Cardiac fibroblast (primary cell): ENCODE measurements around the gene CFAP141.
"Not testable (repeated sequence)": the region's sequence is repeated elsewhere in the genome, so short reads cannot be mapped to it uniquely, and the experiment has no call there.

Experiments
- DNase-seq, 2 donors: peaks; one replicate each; pipeline versions ENCODE4 v3.0.0 to v3.0.0-alpha.2; 2010; ENCODE audit warnings: low read depth in 2 of 2
- H3K4me3 ChIP-seq, 2 donors: replicated peaks in 1 of 2; 1 replicate in 1 of 2; 2 replicates in 1 of 2; pipeline ENCODE4 v1.5.1; 2011; ENCODE audit warnings: low read depth in 2 of 2, low read length in 2 of 2, mild to moderate bottlenecking in 2 of 2, moderate library complexity in 1 of 2
- TF ChIP-seq, protein P1 (sequence below): IDR thresholded peaks from one replicate; pipeline ENCODE4 v1.5.1; 2011; ENCODE audit warnings: low read depth, mild to moderate bottlenecking, low read length, inconsistent platforms

CFAP141 gene

GRCh38 chr1:154237435-154237834, 31.3 kb upstream of the CFAP141 start:
- DNase-seq = no peak
- H3K4me3 ChIP-seq = no peak overlapping the region
- TF ChIP-seq, protein P1, sequence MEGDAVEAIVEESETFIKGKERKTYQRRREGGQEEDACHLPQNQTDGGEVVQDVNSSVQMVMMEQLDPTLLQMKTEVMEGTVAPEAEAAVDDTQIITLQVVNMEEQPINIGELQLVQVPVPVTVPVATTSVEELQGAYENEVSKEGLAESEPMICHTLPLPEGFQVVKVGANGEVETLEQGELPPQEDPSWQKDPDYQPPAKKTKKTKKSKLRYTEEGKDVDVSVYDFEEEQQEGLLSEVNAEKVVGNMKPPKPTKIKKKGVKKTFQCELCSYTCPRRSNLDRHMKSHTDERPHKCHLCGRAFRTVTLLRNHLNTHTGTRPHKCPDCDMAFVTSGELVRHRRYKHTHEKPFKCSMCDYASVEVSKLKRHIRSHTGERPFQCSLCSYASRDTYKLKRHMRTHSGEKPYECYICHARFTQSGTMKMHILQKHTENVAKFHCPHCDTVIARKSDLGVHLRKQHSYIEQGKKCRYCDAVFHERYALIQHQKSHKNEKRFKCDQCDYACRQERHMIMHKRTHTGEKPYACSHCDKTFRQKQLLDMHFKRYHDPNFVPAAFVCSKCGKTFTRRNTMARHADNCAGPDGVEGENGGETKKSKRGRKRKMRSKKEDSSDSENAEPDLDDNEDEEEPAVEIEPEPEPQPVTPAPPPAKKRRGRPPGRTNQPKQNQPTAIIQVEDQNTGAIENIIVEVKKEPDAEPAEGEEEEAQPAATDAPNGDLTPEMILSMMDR = no peak

GRCh38 chr1:154236855-154237254, 30.7 kb upstream of the CFAP141 start:
- TF ChIP-seq, protein P1 = no peak
- no peak overlapping the region for H3K4me3 ChIP-seq
- DNase-seq = no peak

DNA sequence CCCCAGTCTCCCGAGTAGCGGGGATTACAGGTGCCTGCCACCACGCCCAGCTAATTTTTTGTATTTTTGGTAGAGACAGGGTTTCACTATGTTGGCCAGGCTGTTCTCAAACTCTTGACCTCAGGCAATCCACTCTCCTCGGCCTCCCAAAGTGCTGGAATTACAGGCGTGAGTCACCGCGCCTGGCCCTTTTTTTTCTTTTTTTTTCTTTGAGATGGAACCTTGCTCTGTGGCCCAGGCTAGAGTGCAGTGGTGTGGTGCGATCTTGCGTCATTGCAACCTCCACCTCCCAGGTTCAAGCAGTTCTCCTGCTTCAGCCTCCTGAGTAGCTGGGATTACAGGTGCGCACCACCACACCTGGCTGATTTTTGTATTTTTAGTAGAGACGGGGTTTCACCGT, 27.0 kb upstream of the CFAP141 start:
- not testable (repeated sequence) for DNase-seq, H3K4me3 ChIP-seq

- not testable (repeated sequence) for H3K4me3 ChIP-seq, DNase-seq
Observed at GRCh38 chr1:154231112-154231511, 25.0 kb upstream of the CFAP141 start.

DNA sequence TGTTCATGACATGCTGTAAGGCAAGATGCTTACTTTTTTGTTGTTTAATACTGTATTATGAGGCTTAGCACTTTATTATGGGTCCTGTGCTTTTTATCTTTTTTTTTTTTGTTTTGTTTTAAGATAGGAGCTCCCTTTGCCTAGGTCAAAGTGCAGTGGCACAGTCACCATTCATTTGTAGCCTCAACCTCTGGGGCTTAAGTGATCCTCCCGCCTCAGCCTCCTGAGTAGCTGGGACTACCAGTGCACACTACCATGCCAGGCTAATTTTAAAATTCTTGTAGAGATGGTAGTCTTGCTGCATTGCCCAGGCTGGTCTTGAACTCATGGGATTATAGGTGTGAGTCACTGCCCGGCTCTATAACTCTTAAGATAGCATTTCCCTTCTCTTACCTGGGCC, 19.2 kb upstream of the CFAP141 start:
- H3K4me3 ChIP-seq = no peak overlapping the region
- TF ChIP-seq, protein P1 = no peak
- DNase-seq = no peak

DNA sequence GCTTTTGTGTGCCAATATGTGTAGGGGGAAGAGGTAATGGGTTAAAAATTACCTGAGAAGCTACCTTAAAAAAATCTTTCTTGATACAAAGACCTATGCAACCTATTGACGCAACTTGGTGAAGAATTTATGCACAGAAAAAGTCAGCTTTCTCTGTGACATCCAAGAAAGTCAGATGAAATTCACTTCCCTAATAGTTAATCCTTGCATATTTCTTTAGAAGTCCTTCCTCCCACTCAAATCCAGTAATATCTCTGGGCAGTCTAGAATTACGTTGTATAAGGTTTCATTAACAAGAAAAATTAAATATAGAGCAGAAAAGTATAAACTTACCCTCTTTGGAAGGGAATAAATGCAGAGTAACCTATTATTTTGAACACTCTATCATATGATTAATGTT, 17.5 kb upstream of the CFAP141 start:
- DNase-seq = no peak
- no peak overlapping the region for H3K4me3 ChIP-seq
- TF ChIP-seq, protein P1 = no peak

DNA sequence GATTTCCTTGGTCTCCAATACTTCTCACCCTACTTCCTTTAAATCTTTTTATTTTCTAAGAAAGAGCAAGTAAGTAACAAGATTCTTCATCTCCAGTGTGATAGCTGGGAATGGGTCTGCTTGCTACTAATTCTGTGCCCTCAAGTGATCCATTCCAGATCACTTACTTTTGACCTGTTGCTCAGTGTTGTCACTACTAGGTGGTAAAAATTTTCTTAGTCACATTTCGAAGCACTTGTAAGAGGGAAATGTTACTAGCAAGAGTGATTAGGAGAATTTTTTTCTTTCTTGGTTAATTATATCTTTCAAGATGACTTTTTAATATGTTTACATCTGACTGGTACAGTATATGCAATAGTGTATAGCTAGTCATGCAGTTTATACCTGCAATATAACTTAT, 16.8 kb upstream of the CFAP141 start:
- no peak for DNase-seq
- TF ChIP-seq, protein P1 = no peak
- H3K4me3 ChIP-seq = no peak overlapping the region

DNA sequence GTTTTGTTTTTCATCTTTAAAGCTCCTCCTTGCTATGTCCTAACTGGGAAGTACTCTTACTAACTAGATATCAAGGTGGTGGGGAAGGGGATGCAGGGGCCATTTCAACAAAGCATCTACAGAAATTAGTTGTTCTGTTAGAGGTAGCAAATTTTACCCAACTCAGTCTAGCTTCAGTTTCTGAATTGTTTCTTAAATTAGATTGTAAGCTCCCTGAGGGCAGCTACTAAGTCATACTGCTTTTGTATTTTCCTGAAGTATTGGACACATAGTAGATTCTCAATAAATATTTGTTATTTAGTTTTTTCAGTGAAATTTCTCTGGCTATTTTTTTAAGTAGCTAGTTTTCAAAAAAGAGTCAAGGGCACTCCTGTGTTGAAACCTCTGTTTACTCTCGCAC, 16.4 kb upstream of the CFAP141 start:
- TF ChIP-seq, protein P1 = no peak
- H3K4me3 ChIP-seq = peak overlapping the region; percentile 84 to 89

More for the DNA sequence above, 16.4 kb upstream of the CFAP141 start:
- DNase-seq = peak; percentile 17 to 30
